Mesendoderm (in vitro differentiated cells): ENCODE results near the gene PAK5.

Experiments
- DNase-seq: peaks from one replicate; pipeline ENCODE4 v3.0.0; 2013
- H2AK5ac ChIP-seq: 2 replicates; pipeline ENCODE4 v1.6.1; 2013; ENCODE audit warnings: low read length, inconsistent platforms
- H2BK120ac ChIP-seq: 2 replicates; pipeline ENCODE4 v1.6.1; 2013; ENCODE audit warnings: low read depth, mild to moderate bottlenecking, low read length, moderate library complexity, mixed read lengths
- H2BK15ac ChIP-seq: replicated peaks from 2 replicates; pipeline ENCODE4 v1.6.1; 2013; ENCODE audit warnings: low read depth, mild to moderate bottlenecking, moderate library complexity
- H2BK5ac ChIP-seq: 2 replicates; pipeline ENCODE4 v1.6.1; 2013; ENCODE audit warnings: low read length, inconsistent platforms
- H3K18ac ChIP-seq: 2 replicates; pipeline ENCODE4 v1.6.1; 2013; ENCODE audit warnings: mild to moderate bottlenecking, low read length, mixed read lengths
- H3K23ac ChIP-seq: one replicate; pipeline ENCODE4 v1.6.1; 2013; ENCODE audit warnings: low read length
- H3K27ac ChIP-seq: 2 replicates; pipeline ENCODE4 v1.5.1; 2013; ENCODE audit warnings: low read depth, mild to moderate bottlenecking, inconsistent platforms, low read length, moderate library complexity
- H3K27me3 ChIP-seq: 2 replicates; pipeline ENCODE4 v1.6.1; 2013; ENCODE audit warnings: low read length, control low read depth, mild to moderate bottlenecking, inconsistent platforms; ENCODE audit not compliant: insufficient read depth, poor library complexity
- H3K36me3 ChIP-seq: 2 replicates; pipeline ENCODE4 v1.6.1; 2013; ENCODE audit warnings: low read length, inconsistent platforms; ENCODE audit not compliant: control insufficient read depth, insufficient read depth
- H3K4ac ChIP-seq: one replicate; pipeline ENCODE4 v1.6.1; 2013; ENCODE audit warnings: low read depth, mild to moderate bottlenecking, low read length, moderate library complexity
- H3K4me1 ChIP-seq: 2 replicates; pipeline ENCODE4 v1.6.1; 2013; ENCODE audit warnings: low read depth, low read length, inconsistent platforms; ENCODE audit not compliant: control insufficient read depth
- H3K4me2 ChIP-seq: 2 replicates; pipeline ENCODE4 v1.6.1; 2013; ENCODE audit warnings: low read length
- H3K4me3 ChIP-seq: 2 replicates; pipeline ENCODE4 v1.5.1; 2013; ENCODE audit warnings: mild to moderate bottlenecking, low read length
- H3K56ac ChIP-seq: one replicate; pipeline ENCODE4 v1.6.1; 2013; ENCODE audit warnings: low read length
- H3K79me1 ChIP-seq: 2 replicates; pipeline ENCODE4 v1.6.1; 2013; ENCODE audit warnings: low read length, inconsistent platforms
- H3K79me2 ChIP-seq: 2 replicates; pipeline ENCODE4 v1.6.1; 2013; ENCODE audit warnings: mild to moderate bottlenecking, low read length; ENCODE audit not compliant: control insufficient read depth, insufficient read depth
- H3K9ac ChIP-seq: 2 replicates; pipeline ENCODE4 v1.6.1; 2013; ENCODE audit warnings: low read length, inconsistent platforms
- H4K5ac ChIP-seq: one replicate; pipeline ENCODE4 v1.6.1; 2013; ENCODE audit warnings: low read length
- H4K8ac ChIP-seq: one replicate; pipeline ENCODE4 v1.6.1; 2013; ENCODE audit warnings: low read depth, mild to moderate bottlenecking, control low read depth, low read length, moderate library complexity
- WGBS: extraction: QIAGEN DNeasy Blood & Tissue Kit; methylation state at CpG from one replicate; pipeline ENCODE4 v1.1.7; 2013; ENCODE audit warnings: low lambda C conversion rate, missing lambda C conversion rate; ENCODE audit not compliant: insufficient coverage; ENCODE audit errors: extremely low coverage; 5-methylcytosine and 5-hydroxymethylcytosine counted together

PAK5 gene

GRCh38 chr20:9595763-9596162, 243.1 kb downstream of the PAK5 start:
- peaks cover under 1% of the 10 kb centered on the region for H3K4me1 ChIP-seq
- no peak overlapping the region for H3K9ac ChIP-seq
- H3K4ac ChIP-seq, result no peak overlapping the region
- no peak overlapping the region for H3K18ac ChIP-seq
- H2BK120ac ChIP-seq, result no peak overlapping the region
- no peaks in the 10 kb centered on the region for H3K79me2 ChIP-seq
- no peak overlapping the region for H3K56ac ChIP-seq
- H3K27ac ChIP-seq, result no peak overlapping the region
- no CpG with 5 or more reads among the region's 1 CpG for WGBS
- no peaks in the 10 kb centered on the region for H3K79me1 ChIP-seq
- H2BK5ac ChIP-seq, result no peak overlapping the region
- H3K23ac ChIP-seq, result no peak overlapping the region
- H3K4me2 ChIP-seq, result no peak overlapping the region
- no peaks in the 10 kb centered on the region for H3K27me3 ChIP-seq
- H2AK5ac ChIP-seq, result no peak overlapping the region
- H4K5ac ChIP-seq, result no peak overlapping the region
- no peaks in the 10 kb centered on the region for H3K36me3 ChIP-seq
- no peak overlapping the region for H4K8ac ChIP-seq
- H2BK15ac ChIP-seq, result no peak overlapping the region
- H3K4me3 ChIP-seq, result no peak overlapping the region
- DNase-seq, result no peak

- Histone ChIP-seq H3K4ac (no peak overlapping the region), H2BK15ac (no peak overlapping the region), H3K56ac (no peak overlapping the region), H2BK120ac (no peak overlapping the region), H3K27me3 (no peaks in the 10 kb centered on the region), H3K9ac (no peak overlapping the region), H3K79me1 (no peaks in the 10 kb centered on the region), H4K5ac (no peak overlapping the region), H2BK5ac (no peak overlapping the region), H2AK5ac (no peak overlapping the region), H3K4me1 (no peaks in the 10 kb centered on the region), H3K27ac (no peak overlapping the region), H4K8ac (no peak overlapping the region), H3K18ac (no peak overlapping the region), H3K4me2 (no peak overlapping the region), H3K36me3 (no peaks in the 10 kb centered on the region), H3K23ac (no peak overlapping the region), H3K79me2 (no peaks in the 10 kb centered on the region), H3K4me3 (no peak overlapping the region)
- DNase-seq, result peak; percentile 18
- WGBS, result no CpG with 5 or more reads among the region's 1 CpG
Observed at GRCh38 chr20:9594284-9594875, 244.5 kb downstream of the PAK5 start.

- H3K18ac ChIP-seq, result no peak overlapping the region
- no peak overlapping the region for H3K27ac ChIP-seq
- no peak overlapping the region for H2AK5ac ChIP-seq
- H3K36me3 ChIP-seq, result no peaks in the 10 kb centered on the region
- no peaks in the 10 kb centered on the region for H3K4me1 ChIP-seq
- H2BK5ac ChIP-seq, result no peak overlapping the region
- no peak overlapping the region for H3K23ac ChIP-seq
- no peak overlapping the region for H3K9ac ChIP-seq
- H3K79me2 ChIP-seq, result no peaks in the 10 kb centered on the region
- no peak overlapping the region for H3K4ac ChIP-seq
- no peak overlapping the region for H3K56ac ChIP-seq
- H2BK15ac ChIP-seq, result no peak overlapping the region
- H4K8ac ChIP-seq, result no peak overlapping the region
- DNase-seq, result no peak
- H3K27me3 ChIP-seq, result no peaks in the 10 kb centered on the region
- WGBS, result no CpG with 5 or more reads among the region's 1 CpG
- H3K4me2 ChIP-seq, result no peak overlapping the region
- no peak overlapping the region for H3K4me3 ChIP-seq
- H4K5ac ChIP-seq, result no peak overlapping the region
- no peaks in the 10 kb centered on the region for H3K79me1 ChIP-seq
- no peak overlapping the region for H2BK120ac ChIP-seq
Observed at GRCh38 chr20:9592419-9592818, 246.5 kb downstream of the PAK5 start.

GRCh38 chr20:9591080-9591479, 247.8 kb downstream of the PAK5 start:
- no peak for DNase-seq
- H3K23ac ChIP-seq, result no peak overlapping the region

GRCh38 chr20:9590189-9590588, 248.7 kb downstream of the PAK5 start:
- H3K79me1 ChIP-seq, result no peaks in the 10 kb centered on the region
- H3K4me3 ChIP-seq, result no peak overlapping the region
- no peaks in the 10 kb centered on the region for H3K79me2 ChIP-seq
- H3K36me3 ChIP-seq, result no peaks in the 10 kb centered on the region
- no peak overlapping the region for H3K18ac ChIP-seq
- no peak overlapping the region for H2AK5ac ChIP-seq
- no peak overlapping the region for H4K8ac ChIP-seq
- H2BK120ac ChIP-seq, result no peak overlapping the region
- H3K27ac ChIP-seq, result no peak overlapping the region
- H3K9ac ChIP-seq, result no peak overlapping the region
- DNase-seq, result no peak
- H3K4me2 ChIP-seq, result no peak overlapping the region
- H3K4me1 ChIP-seq, result no peaks in the 10 kb centered on the region
- no peak overlapping the region for H2BK15ac ChIP-seq
- H3K56ac ChIP-seq, result no peak overlapping the region
- no peaks in the 10 kb centered on the region for H3K27me3 ChIP-seq
- no peak overlapping the region for H4K5ac ChIP-seq
- H3K4ac ChIP-seq, result no peak overlapping the region
- no CpG with 5 or more reads among the region's 1 CpG for WGBS
- H2BK5ac ChIP-seq, result no peak overlapping the region
- H3K23ac ChIP-seq, result no peak overlapping the region

More at GRCh38 chr20:9591080-9591479, 247.8 kb downstream of the PAK5 start:
- Histone ChIP-seq H3K27me3 (no peaks in the 10 kb centered on the region), H3K79me2 (no peaks in the 10 kb centered on the region), H2BK5ac (no peak overlapping the region), H2AK5ac (no peak overlapping the region), H3K4me3 (no peak overlapping the region), H3K18ac (no peak overlapping the region), H3K36me3 (no peaks in the 10 kb centered on the region), H2BK15ac (no peak overlapping the region), H3K56ac (no peak overlapping the region), H2BK120ac (no peak overlapping the region), H3K79me1 (no peaks in the 10 kb centered on the region), H4K5ac (no peak overlapping the region), H3K27ac (no peak overlapping the region), H3K4me1 (no peaks in the 10 kb centered on the region), H4K8ac (no peak overlapping the region), H3K4me2 (no peak overlapping the region), H3K4ac (no peak overlapping the region), H3K9ac (no peak overlapping the region)

GRCh38 chr20:9588706-9589105, 250.2 kb downstream of the PAK5 start:
- H3K4me1 ChIP-seq, result no peaks in the 10 kb centered on the region
- H4K5ac ChIP-seq, result no peak overlapping the region
- DNase-seq, result no peak

More at GRCh38 chr20:9588706-9589105, 250.2 kb downstream of the PAK5 start:
- H3K4ac ChIP-seq, result no peak overlapping the region
- no peak overlapping the region for H3K27ac ChIP-seq
- no peak overlapping the region for H3K4me3 ChIP-seq
- H2AK5ac ChIP-seq, result no peak overlapping the region
- WGBS, result no CpG with 5 or more reads among the region's 1 CpG
- no peaks in the 10 kb centered on the region for H3K27me3 ChIP-seq
- H3K4me2 ChIP-seq, result no peak overlapping the region
- no peak overlapping the region for H4K8ac ChIP-seq
- H3K79me2 ChIP-seq, result no peaks in the 10 kb centered on the region
- H3K23ac ChIP-seq, result no peak overlapping the region
- H3K9ac ChIP-seq, result no peak overlapping the region
- no peak overlapping the region for H2BK5ac ChIP-seq
- no peaks in the 10 kb centered on the region for H3K79me1 ChIP-seq
- no peak overlapping the region for H3K56ac ChIP-seq
- H3K18ac ChIP-seq, result no peak overlapping the region
- no peaks in the 10 kb centered on the region for H3K36me3 ChIP-seq
- H2BK15ac ChIP-seq, result no peak overlapping the region
- no peak overlapping the region for H2BK120ac ChIP-seq
